Fibroblast of lung (primary cell): ENCODE measurements around the gene MAML3. TPM values are rescaled to one million over a fixed set of nuclear protein-coding genes. Genes with fewer than 3 reads are reported as not detected.

ENCODE experiments used
- DNase-seq, 2 donors: peaks; one replicate each; pipeline versions ENCODE4 v3.0.0 to v3.0.0-alpha.2; 2010; ENCODE audit warnings: low read depth in 2 of 2
- H2AFZ ChIP-seq: 2 replicates; pipeline ENCODE4 v1.5.1; 2012; ENCODE audit warnings: low read length, control low read depth, inconsistent platforms
- H3K27ac ChIP-seq: 2 replicates; pipeline ENCODE4 v1.5.1; 2011; ENCODE audit warnings: low read length, control low read depth; ENCODE audit not compliant: insufficient read depth
- H3K27me3 ChIP-seq: 2 replicates; pipeline ENCODE4 v1.5.1; 2011; ENCODE audit warnings: mild to moderate bottlenecking, low read length; ENCODE audit not compliant: control insufficient read depth, insufficient read depth
- H3K36me3 ChIP-seq: 2 replicates; pipeline ENCODE4 v1.5.1; 2011; ENCODE audit warnings: low read length; ENCODE audit not compliant: control insufficient read depth, insufficient read depth
- H3K4me1 ChIP-seq: 2 replicates; pipeline ENCODE4 v1.5.1; 2011; ENCODE audit warnings: low read length; ENCODE audit not compliant: control insufficient read depth, insufficient read depth; ENCODE audit errors: extremely low read depth
- H3K4me2 ChIP-seq: 2 replicates; pipeline ENCODE4 v1.5.1; 2011; ENCODE audit warnings: low read length, control low read depth; ENCODE audit not compliant: insufficient read depth; ENCODE audit errors: extremely low read depth
- H3K4me3 ChIP-seq, 4 experiments: fragments of 200-600 bp in 1 of 4; sonication (generic) in 1 of 4; replicated peaks in 1 of 4; 2 replicates each; pipeline ENCODE4 v1.5.1; 2011 to 2016; ENCODE audit warnings: low read length in 4 of 4, low read depth in 3 of 4, mild to moderate bottlenecking in 3 of 4, control low read depth in 2 of 4, inconsistent platforms in 1 of 4, mixed read lengths in 1 of 4; ENCODE audit not compliant: insufficient read depth in 1 of 4; ENCODE audit errors: control extremely low read depth in 1 of 4
- H3K79me2 ChIP-seq: 2 replicates; pipeline ENCODE4 v1.5.1; 2012; ENCODE audit warnings: mild to moderate bottlenecking, low read length, inconsistent platforms; ENCODE audit not compliant: control insufficient read depth, insufficient read depth
- H3K9ac ChIP-seq: 2 replicates; pipeline ENCODE4 v1.5.1; 2011; ENCODE audit warnings: mild to moderate bottlenecking, low read length, control low read depth; ENCODE audit not compliant: insufficient read depth
- H3K9me3 ChIP-seq: 2 replicates; pipeline ENCODE4 v1.5.1; 2012; ENCODE audit warnings: low read depth, low read length; ENCODE audit not compliant: control insufficient read depth, insufficient read depth
- H4K20me1 ChIP-seq: 2 replicates; pipeline ENCODE4 v1.5.1; 2011; ENCODE audit warnings: low read length; ENCODE audit not compliant: control insufficient read depth, insufficient read depth; ENCODE audit errors: extremely low read depth
- CTCF ChIP-seq, 2 donors: IDR thresholded peaks in 1 of 2; conservative IDR thresholded peaks in 1 of 2; 1 replicate in 1 of 2; 2 replicates in 1 of 2; pipeline ENCODE4 v1.5.1; 2011 to 2012; ENCODE audit warnings: low read length in 2 of 2, control low read depth in 1 of 2, inconsistent platforms in 1 of 2, low read depth in 1 of 2, mild to moderate bottlenecking in 1 of 2
- EZH2 ChIP-seq: IDR thresholded peaks from 2 replicates; pipeline ENCODE4 v1.5.1; 2012; ENCODE audit warnings: low read length, control low read depth, mild to moderate bottlenecking; ENCODE audit errors: missing control alignments
- polyA plus RNA-seq, 2 donors: library from polyadenylated mRNA; depleted of rRNA in 1 of 2; stranded (reverse) in 1 of 2; unstranded in 1 of 2; fragments of >200 nt; gene quantifications; 2 replicates each; pipeline ENCODE4 v1.2.1, GENCODE V29; 2011 to 2012; ENCODE audit warnings: missing spikeins in 1 of 2
- total RNA-seq: library from RNA; depleted of rRNA; stranded (reverse); fragments of >200 nt; gene quantifications from 2 replicates; pipeline ENCODE4 v1.2.1, GENCODE V29; 2014

MAML3 gene
- total and polyA plus RNA-seq, 2 donors (not counting 1 experiment from before 2014, with no cell fraction given), result 2.0 to 2.8 TPM

GRCh38 chr4:139728146-139728545 is 425.8 kb downstream of the MAML3 start:
- no peaks in the 10 kb centered on the region for H3K36me3 ChIP-seq

GRCh38 chr4:139726615-139727014 is 427.4 kb downstream of the MAML3 start:
- H3K4me3 ChIP-seq, result no peak overlapping the region
- no peak overlapping the region for H3K27ac ChIP-seq
- no peaks in the 10 kb centered on the region for H3K4me1 ChIP-seq
- TF ChIP-seq EZH2 (no peak), CTCF (conservative IDR thresholded peaks at IDR 0.05 in 1 of 2, IDR thresholded peaks at IDR 0.05 in 1 of 2; ENCODE audit: low read depth in 1 of 2, low read length in 2 of 2) (no peak)
- no peaks in the 10 kb centered on the region for H3K9me3 ChIP-seq
- H3K36me3 ChIP-seq, result no peaks in the 10 kb centered on the region
- no peak overlapping the region for H3K9ac ChIP-seq
- H4K20me1 ChIP-seq, result no peaks in the 10 kb centered on the region
- H3K27me3 ChIP-seq, result no peaks in the 10 kb centered on the region
- H3K4me2 ChIP-seq, result no peak overlapping the region
- no peak overlapping the region for H2AFZ ChIP-seq
- DNase-seq, result no peak
- H3K79me2 ChIP-seq, result no peaks in the 10 kb centered on the region

More at GRCh38 chr4:139728146-139728545, 425.8 kb downstream of the MAML3 start:
- Histone ChIP-seq H3K79me2 (no peaks in the 10 kb centered on the region), H3K4me1 (no peaks in the 10 kb centered on the region), H3K27me3 (no peaks in the 10 kb centered on the region), H3K27ac (no peak overlapping the region), H3K9ac (no peak overlapping the region), H3K4me3 (no peak overlapping the region), H2AFZ (no peak overlapping the region), H3K9me3 (no peaks in the 10 kb centered on the region), H3K4me2 (no peak overlapping the region), H4K20me1 (no peaks in the 10 kb centered on the region)
- no peak for DNase-seq
- TF ChIP-seq CTCF (conservative IDR thresholded peaks at IDR 0.05 in 1 of 2, IDR thresholded peaks at IDR 0.05 in 1 of 2; ENCODE audit: low read depth in 1 of 2, low read length in 2 of 2) (no peak), EZH2 (no peak)

DNA sequence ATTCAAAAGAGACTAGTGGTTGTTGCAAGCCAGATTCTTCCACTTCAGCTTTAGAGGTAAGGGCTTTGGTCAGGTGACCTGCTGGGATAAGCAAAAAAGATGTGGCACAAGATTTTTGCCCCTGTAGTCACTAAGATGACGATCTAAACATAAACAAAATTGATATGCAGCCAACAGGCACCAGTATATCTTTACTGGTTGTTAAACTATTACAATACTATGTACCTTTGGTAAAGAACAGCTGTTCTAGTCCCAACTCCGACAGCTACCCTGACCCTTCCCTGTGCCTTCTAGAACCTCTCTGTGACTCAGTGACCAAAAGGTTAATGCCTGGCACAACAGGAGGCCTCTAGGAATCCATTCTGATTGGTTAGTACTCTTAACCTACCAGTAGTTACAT is 428.7 kb downstream of the MAML3 start:
- H3K4me2 ChIP-seq, result no peak overlapping the region
- no peak overlapping the region for H2AFZ ChIP-seq
- H3K9ac ChIP-seq, result no peak overlapping the region
- H3K4me1 ChIP-seq, result no peaks in the 10 kb centered on the region
- no peaks in the 10 kb centered on the region for H3K9me3 ChIP-seq
- TF ChIP-seq EZH2 (no peak), CTCF (conservative IDR thresholded peaks at IDR 0.05 in 1 of 2, IDR thresholded peaks at IDR 0.05 in 1 of 2; ENCODE audit: low read depth in 1 of 2, low read length in 2 of 2) (no peak)
- DNase-seq, result no peak
- H3K79me2 ChIP-seq, result no peaks in the 10 kb centered on the region
- H3K4me3 ChIP-seq, result no peak overlapping the region
- H3K36me3 ChIP-seq, result no peaks in the 10 kb centered on the region
- no peaks in the 10 kb centered on the region for H4K20me1 ChIP-seq
- H3K27ac ChIP-seq, result no peak overlapping the region
- H3K27me3 ChIP-seq, result no peaks in the 10 kb centered on the region
